K562 (cell line): ENCODE results near the gene PRR35. TPM values are rescaled to one million over a fixed set of nuclear protein-coding genes. Genes with fewer than 3 reads are reported as not detected.

Experiments used
- ATAC-seq: fragments of 200-7000 bp; cut with Tn5 transposase; 3 replicates; pipeline ENCODE4 v1.9.1; 2020; ENCODE audit warnings: moderate library complexity
- BruUV-seq: library from RNA; stranded (reverse); fragments of 400-500 nt; replicated peaks from 2 replicates; lab custom pipeline; 2021; lab: Mats Ljungman, UMichigan
- CTCF ChIA-PET: fragments of 300-600 bp; formaldehyde crosslinking; extraction: SDS; loops from one replicate; lab custom pipeline; 2021; ENCODE audit warnings: low intra/inter-chr PET ratio; lab: Yijun Ruan, JAX
- POLR2A ChIA-PET: fragments of 300-600, 350-650 bp; sonication (Branson Sonifier 250); formaldehyde crosslinking; extraction: SDS; loops from one replicate; lab custom pipeline; 2021; ENCODE audit warnings: antibody characterized with exemption, inconsistent platforms; lab: Yijun Ruan, JAX
- DNase-seq, 4 experiments: peaks; one replicate each; pipeline versions ENCODE4 v3.0.0 to v3.0.0-alpha.2; 2011 to 2018; ENCODE audit warnings: low spot score in 3 of 4, mixed read lengths in 3 of 4; ENCODE audit errors: extremely low read depth in 1 of 4
- FAIRE-seq: peaks from 2 replicates; lab custom pipeline; 2011; peaks lifted over from hg19 to GRCh38; lab: Jason Lieb, UNC
- H2AFZ ChIP-seq: 2 replicates; pipeline ENCODE4 v1.6.0; 2011; ENCODE audit warnings: low read depth, low read length, control low read depth, inconsistent platforms
- H3K27ac ChIP-seq: fragments of 200-600 bp; 3 replicates; pipeline ENCODE4 v1.8.0; 2011; ENCODE audit warnings: low read depth, mild to moderate bottlenecking, control low read depth, inconsistent platforms, low read length, moderate library complexity, mixed read lengths; ENCODE audit errors: extremely low read depth
- H3K27me3 ChIP-seq, 2 experiments: fragments of 300-600 bp in 1 of 2; 2 replicates in 1 of 2; 3 replicates in 1 of 2; pipeline versions ENCODE4 v1.6.0 to v1.8.0; 2011; ENCODE audit warnings: inconsistent platforms in 2 of 2, low read length in 2 of 2, mild to moderate bottlenecking in 1 of 2, mixed read lengths in 1 of 2, moderate library complexity in 1 of 2; ENCODE audit not compliant: control insufficient read depth in 2 of 2, insufficient read depth in 2 of 2
- H3K36me3 ChIP-seq: fragments of 300-600 bp; 3 replicates; pipeline ENCODE4 v1.8.0; 2011; ENCODE audit warnings: mild to moderate bottlenecking, low read length, inconsistent platforms; ENCODE audit not compliant: control insufficient read depth, insufficient read depth
- H3K4me1 ChIP-seq, 2 experiments: fragments of 200-600 bp in 1 of 2; replicated peaks in 1 of 2; 2 replicates in 1 of 2; 3 replicates in 1 of 2; pipeline versions ENCODE4 v1.5.1 to v1.8.0; 2011; ENCODE audit warnings: inconsistent platforms in 2 of 2, low read length in 2 of 2, mild to moderate bottlenecking in 1 of 2, mixed read lengths in 1 of 2, moderate library complexity in 1 of 2; ENCODE audit not compliant: control insufficient read depth in 2 of 2, insufficient read depth in 2 of 2
- H3K4me2 ChIP-seq: 2 replicates; pipeline ENCODE4 v1.6.1; 2011; ENCODE audit warnings: low read length, control low read depth, inconsistent platforms, mixed read lengths; ENCODE audit not compliant: insufficient read depth
- H3K4me3 ChIP-seq: fragments of 200-600 bp; sonication (generic), shearing (Covaris generic); 2 replicates; pipeline ENCODE4 v1.5.1; 2016; ENCODE audit warnings: control low read depth, inconsistent platforms
- H3K79me2 ChIP-seq: fragments of 200-600 bp; 3 replicates; pipeline ENCODE4 v1.8.0; 2011; ENCODE audit warnings: low read length, inconsistent platforms; ENCODE audit not compliant: control insufficient read depth, insufficient read depth
- H3K9ac ChIP-seq, 2 experiments: 2 replicates each; pipeline versions ENCODE4 v1.6.0 to v1.6.1; 2011; ENCODE audit warnings: low read depth in 2 of 2, low read length in 2 of 2, control low read depth in 1 of 2, inconsistent platforms in 1 of 2, mild to moderate bottlenecking in 1 of 2, mixed read lengths in 1 of 2; ENCODE audit not compliant: insufficient read depth in 1 of 2
- H3K9me1 ChIP-seq: one replicate; pipeline ENCODE4 v1.6.0; 2011; ENCODE audit warnings: inconsistent platforms, mild to moderate bottlenecking, low read length, moderate library complexity; ENCODE audit not compliant: control insufficient read depth, insufficient read depth
- H3K9me3 ChIP-seq: replicated peaks from 2 replicates; pipeline ENCODE4 v1.5.1; 2011; ENCODE audit warnings: low read depth, low read length, inconsistent platforms; ENCODE audit not compliant: control insufficient read depth, insufficient read depth
- H4K20me1 ChIP-seq: replicated peaks from 2 replicates; pipeline ENCODE4 v1.6.1; 2011; ENCODE audit warnings: low read length, inconsistent platforms, mixed read lengths; ENCODE audit not compliant: control insufficient read depth, insufficient read depth
- CSDE1 ChIP-seq, 2 experiments: fragments of 450-650 bp; IDR thresholded peaks; 2 replicates each; pipeline ENCODE4 v1.6.1; 2016; ENCODE audit warnings: mild to moderate bottlenecking in 1 of 2
- MAZ ChIP-seq, 2 experiments: fragments of 450-650 bp in 1 of 2; sonication (generic) in 1 of 2; formaldehyde crosslinking; IDR thresholded peaks in 1 of 2; conservative IDR thresholded peaks in 1 of 2; 2 replicates each; pipeline versions ENCODE4 v1.4.0 to v1.5.0; 2020; ENCODE audit warnings: mild to moderate bottlenecking in 1 of 2, missing genetic modification reagents in 1 of 2
- NRF1 ChIP-seq, 2 experiments: fragments of 450-650 bp; IDR thresholded peaks in 1 of 2; conservative IDR thresholded peaks in 1 of 2; 2 replicates each; pipeline ENCODE4 v1.6.1; 2014; ENCODE audit warnings: mild to moderate bottlenecking in 2 of 2
- POLR2G ChIP-seq: fragments of 200-400 bp; formaldehyde crosslinking; IDR thresholded peaks from 2 replicates; pipeline ENCODE4 v1.6.1; 2017; ENCODE audit warnings: low read depth, mild to moderate bottlenecking, antibody characterized with exemption, low read length, moderate library complexity
- RBFOX2 ChIP-seq: fragments of 200-400 bp; formaldehyde crosslinking; IDR thresholded peaks from 2 replicates; pipeline ENCODE4 v1.6.1; 2017; ENCODE audit warnings: low read depth, mild to moderate bottlenecking, low read length, moderate library complexity
- RBM15 ChIP-seq: fragments of 200-400 bp; formaldehyde crosslinking; IDR thresholded peaks from 2 replicates; pipeline ENCODE4 v1.6.1; 2018; ENCODE audit warnings: mild to moderate bottlenecking, low read length, moderate library complexity; ENCODE audit not compliant: insufficient read depth
- ZC3H4 ChIP-seq: sonication (generic); formaldehyde crosslinking; IDR thresholded peaks from 2 replicates; pipeline ENCODE4 v1.9.0; 2021; ENCODE audit warnings: missing genetic modification reagents, borderline replicate concordance
- WGBS: fragments of 100-300 bp; shearing (Covaris generic); methylation state at CpG from one replicate; pipeline ENCODE4 v1.1.6; 2016; ENCODE audit warnings: low coverage, mixed read lengths; ENCODE audit not compliant: insufficient coverage; ENCODE audit errors: missing lambda C conversion rate; 5-methylcytosine and 5-hydroxymethylcytosine counted together
- in situ Hi-C: fragments of 300-500 bp; cut with MboI; formaldehyde crosslinking; loops from 4 replicates; pipeline ENCODE4 v1.15.0; 2018; ENCODE audit warnings: inconsistent platforms, mixed read lengths
- intact Hi-C: fragments of 100-400 bp; cut with micrococcal nuclease; formaldehyde crosslinking; loops from 2 replicates; pipeline ENCODE4 v1.14.2; 2022
- polyA plus RNA-seq, 8 experiments: library from polyadenylated mRNA; depleted of rRNA in 4 of 8; stranded (reverse) in 5 of 8; unstranded in 3 of 8; fragments of >200 nt; fragmentation: Nextera tagmentation in 2 of 8; fragmentation: Illumina TruSeq in 1 of 8; extraction: Ambion mirVana in 2 of 8; extraction: Trizol in 1 of 8; gene quantifications; 2 replicates each; pipeline versions ENCODE4 v1.2.1 to v1.2.3, GENCODE V29; 2011 to 2014; ENCODE audit warnings: inconsistent platforms in 1 of 8, missing spikeins in 1 of 8
- total RNA-seq, 7 experiments: library from RNA; depleted of rRNA in 6 of 7; stranded (reverse); fragments of >200 nt in 6 of 7; fragmentation: Illumina TruSeq in 2 of 7; extraction: Trizol in 2 of 7; gene quantifications; 2 replicates each; pipeline versions ENCODE4 v1.2.1 to v1.2.3, GENCODE V29; 2011 to 2021; ENCODE audit warnings: low replicate concordance in 1 of 7
- TF ChIP-seq, protein P1 (sequence below), 2 experiments: fragments of 450-650 bp in 1 of 2; sonication (generic) in 1 of 2; formaldehyde crosslinking in 1 of 2; IDR thresholded peaks in 1 of 2; conservative IDR thresholded peaks in 1 of 2; 2 replicates each; pipeline versions ENCODE4 v1.6.1 to v1.8.1; 2016 to 2023; ENCODE audit warnings: mild to moderate bottlenecking in 2 of 2, moderate library complexity in 2 of 2, inconsistent platforms in 1 of 2, missing genetic modification reagents in 1 of 2
- TF ChIP-seq, protein P2 (sequence below), 2 experiments: fragments of 150-350 bp in 1 of 2; IDR thresholded peaks; 2 replicates each; pipeline ENCODE4 v1.6.1; 2012 to 2016; ENCODE audit warnings: low read depth in 2 of 2, low read length in 2 of 2, mild to moderate bottlenecking in 1 of 2, moderate library complexity in 1 of 2
- TF ChIP-seq, protein P3 (sequence below): sonication (generic); formaldehyde crosslinking; IDR thresholded peaks from 2 replicates; pipeline ENCODE4 v1.8.0; 2022; ENCODE audit warnings: missing genetic modification reagents, mild to moderate bottlenecking, moderate library complexity, borderline replicate concordance

The PRR35 gene
- total and polyA plus RNA-seq, 9 of the 15 experiments (the other 6 are each of a cell fraction or from before 2014, with no cell fraction given): 0.17 to 0.45 (median 0.21) TPM; not detected in 5

DNA sequence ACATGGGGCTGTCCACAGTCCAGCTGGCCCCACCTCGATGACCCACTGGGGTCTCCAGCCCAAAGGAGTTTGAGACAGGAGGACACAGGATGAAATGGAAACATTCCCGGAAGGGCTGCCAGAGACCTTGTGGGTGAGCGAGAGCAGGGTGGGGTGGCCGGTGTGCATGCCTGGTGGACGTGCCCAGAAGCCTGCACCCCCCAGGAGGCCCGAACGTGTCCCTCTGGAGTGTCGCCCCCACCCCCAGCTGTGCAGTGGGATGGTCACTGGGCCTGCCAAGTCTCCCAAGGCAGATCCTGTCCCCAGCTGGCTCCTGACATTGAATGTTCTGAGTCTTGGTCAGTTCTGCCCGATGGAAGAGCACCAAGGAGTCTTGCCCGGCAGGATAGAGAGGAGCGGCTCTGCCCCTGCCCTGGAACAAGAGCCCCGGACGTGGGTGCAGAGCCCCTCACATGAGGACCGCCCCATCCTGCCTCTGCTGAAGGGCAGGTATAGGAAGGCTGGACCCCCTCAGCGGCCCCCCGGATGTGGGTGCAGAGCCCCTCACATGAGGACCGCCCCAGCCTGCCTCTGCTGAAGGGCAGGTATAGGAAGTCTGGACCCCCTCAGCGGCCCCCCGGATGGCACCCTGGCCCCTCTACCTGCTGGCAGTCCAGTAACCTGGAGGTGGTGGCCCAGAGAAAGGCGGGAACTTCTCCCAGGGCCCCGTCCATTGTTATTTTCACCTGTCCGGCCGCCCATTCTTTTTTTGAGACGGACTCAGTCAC is 35.7 kb upstream of the PRR35 start (continued):
- TF ChIP-seq ZC3H4 (CRISPR knock-in tag) (no peak), CSDE1 (IDR thresholded peaks at IDR 0.05) (no peak), RBM15 (no peak), RBFOX2 (peak; percentile 34; the same call in 1 of the 2 replicates)
- TF ChIP-seq, protein P1, sequence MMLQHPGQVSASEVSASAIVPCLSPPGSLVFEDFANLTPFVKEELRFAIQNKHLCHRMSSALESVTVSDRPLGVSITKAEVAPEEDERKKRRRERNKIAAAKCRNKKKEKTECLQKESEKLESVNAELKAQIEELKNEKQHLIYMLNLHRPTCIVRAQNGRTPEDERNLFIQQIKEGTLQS (IDR thresholded peaks at IDR 0.05): no peak
- TF ChIP-seq, protein P1 (CRISPR knock-in tag; conservative IDR thresholded peaks at IDR 0.05): no peak

DNA sequence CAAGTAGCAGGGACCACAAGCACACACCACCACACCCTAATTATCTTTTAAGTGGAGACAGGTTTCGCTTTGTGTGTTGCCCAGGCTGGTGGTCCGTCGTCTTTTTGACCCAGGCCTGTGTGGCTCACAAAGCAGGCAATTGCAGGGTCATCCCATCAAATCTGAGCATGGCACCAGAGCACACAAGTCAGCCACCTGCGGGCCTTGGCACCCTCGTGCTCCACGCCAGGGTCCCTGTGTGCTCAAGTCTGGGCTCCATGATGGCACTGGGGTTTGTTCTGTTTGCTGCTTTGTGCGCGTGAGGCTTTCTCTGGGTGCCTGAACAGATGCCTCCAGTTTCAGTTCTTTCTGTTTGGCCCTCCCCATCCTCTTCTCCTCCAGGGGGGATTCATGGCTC is 35.1 kb upstream of the PRR35 start:
- ChIA-PET POLR2A (interaction anchor here (1.4 kb wide), 1 partner anchor 71 kb away, joined by 5 read pairs; no protein-coding TSS in a partner anchor), CTCF (no interaction called here)
- H3K79me2 ChIP-seq: peaks cover 53% of the 10 kb centered on the region
- in situ Hi-C loops (no loop called here), intact Hi-C loops (loop anchor here (5.0 kb wide), 1 partner anchor 42 kb away; the partner anchor contains the start of genes NHLRC4 and PIGQ)
- H3K9me3 ChIP-seq: no peaks in the 10 kb centered on the region
- H4K20me1 ChIP-seq: peaks cover 7% of the 10 kb centered on the region
- no peaks in the 10 kb centered on the region for H3K27me3 ChIP-seq
- H3K4me3 ChIP-seq: no peak overlapping the region
- FAIRE-seq (no peak), DNase-seq (no peak), ATAC-seq (no peak)
- peak overlapping the region; percentile 98; the same call in 2 of the 3 replicates for H3K27ac ChIP-seq
- WGBS: 93% methylated on average over 8 of the region's 8 CpGs
- peaks cover 27 to 84% of the 10 kb centered on the region in 2 experiments for H3K4me1 ChIP-seq
- no peak overlapping the region for H2AFZ ChIP-seq
- H3K9me1 ChIP-seq: peaks cover 9% of the 10 kb centered on the region
- TF ChIP-seq, protein P2, sequence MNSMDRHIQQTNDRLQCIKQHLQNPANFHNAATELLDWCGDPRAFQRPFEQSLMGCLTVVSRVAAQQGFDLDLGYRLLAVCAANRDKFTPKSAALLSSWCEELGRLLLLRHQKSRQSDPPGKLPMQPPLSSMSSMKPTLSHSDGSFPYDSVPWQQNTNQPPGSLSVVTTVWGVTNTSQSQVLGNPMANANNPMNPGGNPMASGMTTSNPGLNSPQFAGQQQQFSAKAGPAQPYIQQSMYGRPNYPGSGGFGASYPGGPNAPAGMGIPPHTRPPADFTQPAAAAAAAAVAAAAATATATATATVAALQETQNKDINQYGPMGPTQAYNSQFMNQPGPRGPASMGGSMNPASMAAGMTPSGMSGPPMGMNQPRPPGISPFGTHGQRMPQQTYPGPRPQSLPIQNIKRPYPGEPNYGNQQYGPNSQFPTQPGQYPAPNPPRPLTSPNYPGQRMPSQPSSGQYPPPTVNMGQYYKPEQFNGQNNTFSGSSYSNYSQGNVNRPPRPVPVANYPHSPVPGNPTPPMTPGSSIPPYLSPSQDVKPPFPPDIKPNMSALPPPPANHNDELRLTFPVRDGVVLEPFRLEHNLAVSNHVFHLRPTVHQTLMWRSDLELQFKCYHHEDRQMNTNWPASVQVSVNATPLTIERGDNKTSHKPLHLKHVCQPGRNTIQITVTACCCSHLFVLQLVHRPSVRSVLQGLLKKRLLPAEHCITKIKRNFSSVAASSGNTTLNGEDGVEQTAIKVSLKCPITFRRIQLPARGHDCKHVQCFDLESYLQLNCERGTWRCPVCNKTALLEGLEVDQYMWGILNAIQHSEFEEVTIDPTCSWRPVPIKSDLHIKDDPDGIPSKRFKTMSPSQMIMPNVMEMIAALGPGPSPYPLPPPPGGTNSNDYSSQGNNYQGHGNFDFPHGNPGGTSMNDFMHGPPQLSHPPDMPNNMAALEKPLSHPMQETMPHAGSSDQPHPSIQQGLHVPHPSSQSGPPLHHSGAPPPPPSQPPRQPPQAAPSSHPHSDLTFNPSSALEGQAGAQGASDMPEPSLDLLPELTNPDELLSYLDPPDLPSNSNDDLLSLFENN (IDR thresholded peaks at IDR 0.05; ENCODE audit: low read depth in 2 of 2, low read length in 2 of 2): no peak
- TF ChIP-seq, protein P3, sequence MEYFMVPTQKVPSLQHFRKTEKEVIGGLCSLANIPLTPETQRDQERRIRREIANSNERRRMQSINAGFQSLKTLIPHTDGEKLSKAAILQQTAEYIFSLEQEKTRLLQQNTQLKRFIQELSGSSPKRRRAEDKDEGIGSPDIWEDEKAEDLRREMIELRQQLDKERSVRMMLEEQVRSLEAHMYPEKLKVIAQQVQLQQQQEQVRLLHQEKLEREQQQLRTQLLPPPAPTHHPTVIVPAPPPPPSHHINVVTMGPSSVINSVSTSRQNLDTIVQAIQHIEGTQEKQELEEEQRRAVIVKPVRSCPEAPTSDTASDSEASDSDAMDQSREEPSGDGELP: no peak
- peak; percentile 51; the same call in 1 of the 2 replicates for TF ChIP-seq POLR2G
- TF ChIP-seq NRF1 (conservative IDR thresholded peaks at IDR 0.05 in 1 of 2, IDR thresholded peaks at IDR 0.05 in 1 of 2): 0 out of 4 replicates have a peak, but pooled peaks of 1 of the 2 experiments have one; percentile 4
- no peak for TF ChIP-seq MAZ (CRISPR knock-in tag; conservative IDR thresholded peaks at IDR 0.05 in 1 of 2, IDR thresholded peaks at IDR 0.05 in 1 of 2)
- no TSS peak for BruUV-seq
- H3K36me3 ChIP-seq: peaks cover 22% of the 10 kb centered on the region; the same call in 2 of the 3 replicates
- H3K9ac ChIP-seq: peak overlapping the region in 1 of 2 experiments; percentile 95; a peak in 2 of 4 replicates
- peak overlapping the region; percentile 81; the same call in 1 of the 2 replicates for H3K4me2 ChIP-seq
